ENCODE data around the gene LLGL2.

DNA sequence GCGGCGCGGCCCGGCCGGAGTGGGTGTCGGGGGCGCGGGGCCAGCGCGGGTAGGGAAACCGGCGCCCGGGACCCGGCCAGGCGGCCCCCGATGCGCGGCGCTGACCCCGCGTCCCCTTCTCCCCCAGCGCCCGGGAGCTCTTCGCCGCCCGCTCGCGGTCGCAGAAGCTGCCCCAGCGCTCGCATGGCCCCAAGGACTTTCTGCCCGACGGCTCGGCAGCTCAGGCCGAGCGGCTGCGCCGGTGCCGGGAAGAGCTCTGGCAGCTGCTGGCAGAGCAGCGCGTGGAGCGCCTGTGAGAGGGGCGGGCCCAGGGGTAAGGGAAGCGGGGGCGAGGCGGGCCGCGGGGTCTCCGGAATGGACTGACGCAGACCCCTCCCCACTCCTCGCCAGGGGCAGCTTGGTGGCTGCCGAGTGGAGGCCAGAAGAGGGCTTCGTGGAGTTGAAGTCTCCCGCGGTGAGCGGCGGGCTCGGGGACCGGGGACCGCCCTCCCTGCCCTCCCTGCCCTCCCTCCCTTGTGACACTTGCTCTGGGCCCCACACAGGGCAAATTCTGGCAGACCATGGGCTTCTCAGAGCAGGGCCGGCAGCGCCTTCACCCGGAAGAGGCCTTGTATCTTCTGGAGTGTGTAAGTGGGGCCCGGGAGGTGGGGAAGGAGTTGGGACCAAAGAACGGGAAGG lies 8.7 kb upstream of the LLGL2 start:
- TF ChIP-seq CTCF (conservative IDR thresholded peaks at IDR 0.05 in 1 of 2, IDR thresholded peaks at IDR 0.05 in 1 of 2; ENCODE audit: low read depth in 1 of 2, low read length in 2 of 2) (no peak), EZH2 (IDR thresholded peaks at IDR 0.05; ENCODE audit: low read length, missing control alignments) (no peak)
